ENCODE measurements around the gene RPS26. TPM values are rescaled to one million over a fixed set of nuclear protein-coding genes. Genes with fewer than 3 reads are reported as not detected.
"Not testable (repeated sequence)": the region's sequence is repeated elsewhere in the genome, so short reads cannot be mapped to it uniquely, and the experiment has no call there.

Gene RPS26
- total RNA-seq, 1 donor from 2014 or later: 77.2 TPM

DNA sequence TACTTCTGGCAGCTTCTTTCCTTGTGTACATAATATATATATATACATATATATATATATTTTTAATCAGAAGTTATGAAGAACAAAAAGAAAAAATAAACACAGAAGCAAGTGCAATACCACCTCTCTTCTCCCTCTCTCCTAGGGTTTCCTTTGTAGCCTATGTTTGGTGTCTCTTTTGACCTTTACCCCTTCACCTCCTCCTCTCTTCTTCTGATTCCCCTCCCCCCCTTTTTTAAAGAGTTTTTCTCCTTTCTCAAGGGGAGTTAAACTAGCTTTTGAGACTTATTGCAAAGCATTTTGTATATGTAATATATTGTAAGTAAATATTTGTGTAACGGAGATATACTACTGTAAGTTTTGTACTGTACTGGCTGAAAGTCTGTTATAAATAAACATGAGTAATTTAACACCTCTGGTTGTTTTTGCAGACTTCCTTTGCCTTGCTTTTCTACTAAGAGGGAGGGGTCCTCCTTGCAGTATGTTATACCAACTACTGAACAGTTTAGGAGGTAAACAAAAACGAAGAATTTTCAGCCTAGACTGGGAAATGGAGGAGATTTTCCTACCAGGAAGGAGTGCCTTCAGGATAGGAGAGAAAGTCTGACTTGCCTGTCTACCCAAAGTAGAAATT, 3.6 kb upstream of the RPS26 start:
- intact Hi-C loops (cut with DNase I): no loop called here
- ATAC-seq (no peak), DNase-seq (no peak)
- Histone ChIP-seq H3K9me3 (no peaks in the 10 kb centered on the region), H3K27ac (no peak overlapping the region), H3K36me3 (peaks cover 52% of the 10 kb centered on the region), H3K27me3 (ENCODE audit: low read depth) (no peaks in the 10 kb centered on the region), H3K4me1 (peaks cover 13% of the 10 kb centered on the region), H3K4me3 (no peak overlapping the region)
- TF ChIP-seq, protein P1, sequence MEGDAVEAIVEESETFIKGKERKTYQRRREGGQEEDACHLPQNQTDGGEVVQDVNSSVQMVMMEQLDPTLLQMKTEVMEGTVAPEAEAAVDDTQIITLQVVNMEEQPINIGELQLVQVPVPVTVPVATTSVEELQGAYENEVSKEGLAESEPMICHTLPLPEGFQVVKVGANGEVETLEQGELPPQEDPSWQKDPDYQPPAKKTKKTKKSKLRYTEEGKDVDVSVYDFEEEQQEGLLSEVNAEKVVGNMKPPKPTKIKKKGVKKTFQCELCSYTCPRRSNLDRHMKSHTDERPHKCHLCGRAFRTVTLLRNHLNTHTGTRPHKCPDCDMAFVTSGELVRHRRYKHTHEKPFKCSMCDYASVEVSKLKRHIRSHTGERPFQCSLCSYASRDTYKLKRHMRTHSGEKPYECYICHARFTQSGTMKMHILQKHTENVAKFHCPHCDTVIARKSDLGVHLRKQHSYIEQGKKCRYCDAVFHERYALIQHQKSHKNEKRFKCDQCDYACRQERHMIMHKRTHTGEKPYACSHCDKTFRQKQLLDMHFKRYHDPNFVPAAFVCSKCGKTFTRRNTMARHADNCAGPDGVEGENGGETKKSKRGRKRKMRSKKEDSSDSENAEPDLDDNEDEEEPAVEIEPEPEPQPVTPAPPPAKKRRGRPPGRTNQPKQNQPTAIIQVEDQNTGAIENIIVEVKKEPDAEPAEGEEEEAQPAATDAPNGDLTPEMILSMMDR (IDR thresholded peaks at IDR 0.05): no peak

DNA sequence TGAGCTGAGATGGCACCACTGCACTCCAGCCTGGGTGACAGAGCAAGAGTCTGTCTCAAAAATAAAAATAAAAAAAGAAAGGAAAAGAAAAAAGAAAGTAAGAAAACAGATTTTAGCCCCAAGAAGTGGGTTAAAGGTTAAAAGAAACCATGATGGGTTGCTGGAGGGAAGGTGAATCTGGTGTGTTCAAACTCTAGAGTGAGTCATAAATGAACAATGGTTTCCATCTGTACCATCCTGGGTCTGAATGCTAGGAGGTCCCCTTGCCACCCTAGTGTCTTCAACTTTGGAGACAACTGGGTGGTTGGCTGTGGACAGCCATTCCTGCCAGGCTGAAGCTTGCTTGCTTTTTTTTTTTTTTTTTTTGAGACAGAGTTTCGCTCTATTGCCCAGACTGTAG, 1.6 kb upstream of the RPS26 start:
- no peak for ATAC-seq
- H3K36me3 ChIP-seq: peaks cover 54% of the 10 kb centered on the region
- H3K27me3 ChIP-seq (ENCODE audit: low read depth): no peaks in the 10 kb centered on the region
- TF ChIP-seq, protein P1 (IDR thresholded peaks at IDR 0.05): no peak
- H3K4me3 ChIP-seq: no peak overlapping the region
- peaks cover 21% of the 10 kb centered on the region for H3K4me1 ChIP-seq
- no peak overlapping the region for H3K27ac ChIP-seq
- no peaks in the 10 kb centered on the region for H3K9me3 ChIP-seq
- intact Hi-C loops (cut with DNase I): no loop called here
- no peak for DNase-seq

DNA sequence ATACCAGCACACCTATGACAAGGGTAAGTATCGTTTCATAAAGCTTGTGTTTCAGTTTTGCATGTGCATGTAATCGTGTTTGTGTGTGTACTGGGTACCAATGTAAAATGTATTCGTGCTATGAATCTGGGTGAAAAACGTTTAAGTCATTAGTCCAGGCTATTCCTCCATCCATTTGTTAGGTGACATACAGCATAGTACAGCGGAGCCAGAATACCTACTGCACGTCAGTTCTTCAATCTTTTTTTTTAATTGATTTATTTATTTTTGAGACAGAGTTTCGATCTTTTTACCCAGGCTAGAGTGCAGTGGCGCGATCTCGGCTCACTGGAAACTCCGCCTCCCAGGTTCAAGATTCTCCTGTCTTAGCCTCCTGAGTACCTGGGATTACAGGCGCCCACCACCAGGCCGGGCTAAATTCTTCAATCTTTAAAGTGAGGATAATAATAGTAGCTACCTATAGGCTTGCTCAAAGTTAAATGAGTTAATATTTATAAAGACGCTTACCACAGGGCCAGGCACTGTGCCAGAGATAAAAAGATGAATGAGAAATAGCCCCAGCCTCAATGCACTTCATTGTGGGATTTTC, 661 bp upstream of the RPS26 start:
- peaks cover 51% of the 10 kb centered on the region for H3K36me3 ChIP-seq
- H3K27ac ChIP-seq: peak overlapping the region; percentile 97
- H3K9me3 ChIP-seq: no peaks in the 10 kb centered on the region
- TF ChIP-seq, protein P1 (IDR thresholded peaks at IDR 0.05): no peak
- H3K4me3 ChIP-seq: peak overlapping the region; percentile 92
- peaks cover 21% of the 10 kb centered on the region for H3K4me1 ChIP-seq
- intact Hi-C loops (cut with DNase I): no loop called here
- no peaks in the 10 kb centered on the region for H3K27me3 ChIP-seq (ENCODE audit: low read depth)
- DNase-seq (no peak), ATAC-seq (no peak)

DNA sequence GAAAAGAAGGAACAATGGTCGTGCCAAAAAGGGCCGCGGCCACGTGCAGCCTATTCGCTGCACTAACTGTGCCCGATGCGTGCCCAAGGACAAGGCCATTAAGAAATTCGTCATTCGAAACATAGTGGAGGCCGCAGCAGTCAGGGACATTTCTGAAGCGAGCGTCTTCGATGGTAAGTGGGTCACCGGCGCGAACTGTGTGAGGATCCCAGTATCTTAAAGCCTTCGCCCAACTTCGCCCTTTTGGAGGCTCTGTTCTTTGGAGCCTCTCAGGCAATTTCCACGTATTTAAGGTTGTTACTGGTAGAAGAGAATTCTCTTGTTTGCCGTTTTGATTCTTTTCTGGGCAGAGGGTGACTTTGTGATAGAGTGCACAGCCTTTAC, 704 bp downstream of the RPS26 start:
- DNase-seq; H3K27me3 ChIP-seq (ENCODE audit: low read depth); H3K9me3 ChIP-seq; intact Hi-C loops (cut with DNase I): not testable (repeated sequence)
- Histone ChIP-seq H3K27ac (peak overlapping the region; percentile 97), H3K4me3 (peak overlapping the region; percentile 92), H3K4me1 (peaks cover 21% of the 10 kb centered on the region), H3K36me3 (peaks cover 41% of the 10 kb centered on the region)
- ATAC-seq: peak in 1 of 2 donors; percentile 1

DNA sequence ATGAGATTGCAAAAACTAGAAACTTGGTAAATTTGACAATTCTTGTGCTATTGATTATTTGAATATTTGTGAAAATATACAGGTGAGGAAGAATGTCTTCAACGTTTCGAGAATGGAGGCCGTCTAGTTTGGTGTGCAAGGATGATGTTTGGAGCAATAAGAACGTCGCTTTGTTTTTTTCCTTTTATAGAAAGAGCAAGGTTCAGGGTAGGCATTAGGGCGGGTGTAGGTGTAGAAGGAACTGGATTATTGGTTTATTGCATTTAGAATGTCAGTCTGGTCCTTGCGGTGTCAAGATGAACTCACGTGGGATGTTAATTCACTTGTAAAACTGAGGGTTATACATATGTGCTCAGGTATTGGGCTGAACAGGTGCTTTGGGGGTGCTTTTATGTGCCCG, 1.1 kb downstream of the RPS26 start:
- Histone ChIP-seq H3K9me3 (no peaks in the 10 kb centered on the region), H3K4me3 (peak overlapping the region; percentile 92), H3K36me3 (peaks cover 39% of the 10 kb centered on the region), H3K4me1 (peaks cover 21% of the 10 kb centered on the region), H3K27ac (peak overlapping the region; percentile 97), H3K27me3 (ENCODE audit: low read depth) (no peaks in the 10 kb centered on the region)
- intact Hi-C loops (cut with DNase I): no loop called here
- no peak for DNase-seq
- no peak for ATAC-seq
- TF ChIP-seq, protein P1 (IDR thresholded peaks at IDR 0.05): no peak

DNA sequence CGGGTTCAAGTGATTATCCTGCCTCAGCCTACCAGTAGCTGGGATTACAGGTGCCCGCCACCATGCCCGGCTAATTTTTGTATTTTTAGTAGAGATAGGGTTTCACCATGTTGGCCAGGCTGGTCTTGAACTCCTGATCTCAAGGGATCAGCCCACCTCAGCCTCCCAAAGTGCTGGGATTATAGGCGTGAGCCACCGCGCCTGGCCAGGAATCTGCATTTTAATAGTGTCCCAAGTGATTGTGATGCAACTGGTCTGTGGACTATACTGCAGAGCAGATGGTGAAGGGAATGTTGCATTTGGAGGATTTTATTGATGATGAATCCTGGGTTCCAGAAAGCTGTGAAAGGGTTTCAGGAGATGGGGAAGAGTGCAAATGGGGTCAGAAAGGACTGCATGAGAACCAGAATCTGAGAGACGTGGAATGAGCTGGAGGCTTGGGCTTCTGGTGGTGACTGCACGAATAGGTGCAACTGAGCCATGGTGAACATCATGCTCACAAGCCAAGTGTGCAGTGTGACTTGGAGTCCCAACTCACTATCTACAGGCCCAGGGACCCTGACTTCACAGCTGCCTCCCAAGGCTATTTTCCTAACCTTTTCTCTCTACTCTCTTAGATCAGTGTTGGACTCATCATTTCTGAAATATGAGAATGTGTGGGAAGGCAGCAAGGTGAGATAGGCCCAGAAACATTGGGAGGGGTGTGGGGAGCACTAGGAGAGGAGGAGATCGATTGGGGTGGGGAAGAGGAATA, 4.5 kb downstream of the RPS26 start:
- no peak for ATAC-seq
- intact Hi-C loops (cut with DNase I): no loop called here
- H3K9me3 ChIP-seq: no peaks in the 10 kb centered on the region
- H3K4me1 ChIP-seq: peaks cover 15% of the 10 kb centered on the region
- no peaks in the 10 kb centered on the region for H3K27me3 ChIP-seq (ENCODE audit: low read depth)
- TF ChIP-seq, protein P1 (IDR thresholded peaks at IDR 0.05): no peak
- no peak overlapping the region for H3K27ac ChIP-seq
- peaks cover 31% of the 10 kb centered on the region for H3K36me3 ChIP-seq
- DNase-seq: no peak
- H3K4me3 ChIP-seq: no peak overlapping the region

All from lower lobe of right lung (tissue), 2 donors.